Measurements from ENCODE around the gene FAM120A.

DNA sequence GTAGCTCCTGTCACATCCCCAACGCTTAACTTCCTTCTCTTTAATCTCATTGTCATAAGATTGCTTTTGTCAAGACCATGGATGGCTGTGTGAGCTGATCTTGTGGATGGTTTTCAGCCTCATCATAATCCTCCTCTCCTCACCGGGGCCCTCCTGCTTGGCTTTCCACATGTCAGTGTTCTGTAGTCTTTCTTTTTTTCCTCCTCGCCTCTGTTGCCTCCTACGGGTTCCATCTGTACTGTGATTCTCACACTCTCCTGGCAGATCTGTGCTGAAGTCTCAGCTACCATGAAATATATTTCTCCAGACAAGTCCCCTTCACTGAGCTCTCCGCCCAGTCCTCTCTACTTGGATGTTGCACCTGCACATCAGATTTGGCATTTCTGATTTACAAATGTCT lies 36.8 kb downstream of the FAM120A start:
- TF ChIP-seq, protein P1, sequence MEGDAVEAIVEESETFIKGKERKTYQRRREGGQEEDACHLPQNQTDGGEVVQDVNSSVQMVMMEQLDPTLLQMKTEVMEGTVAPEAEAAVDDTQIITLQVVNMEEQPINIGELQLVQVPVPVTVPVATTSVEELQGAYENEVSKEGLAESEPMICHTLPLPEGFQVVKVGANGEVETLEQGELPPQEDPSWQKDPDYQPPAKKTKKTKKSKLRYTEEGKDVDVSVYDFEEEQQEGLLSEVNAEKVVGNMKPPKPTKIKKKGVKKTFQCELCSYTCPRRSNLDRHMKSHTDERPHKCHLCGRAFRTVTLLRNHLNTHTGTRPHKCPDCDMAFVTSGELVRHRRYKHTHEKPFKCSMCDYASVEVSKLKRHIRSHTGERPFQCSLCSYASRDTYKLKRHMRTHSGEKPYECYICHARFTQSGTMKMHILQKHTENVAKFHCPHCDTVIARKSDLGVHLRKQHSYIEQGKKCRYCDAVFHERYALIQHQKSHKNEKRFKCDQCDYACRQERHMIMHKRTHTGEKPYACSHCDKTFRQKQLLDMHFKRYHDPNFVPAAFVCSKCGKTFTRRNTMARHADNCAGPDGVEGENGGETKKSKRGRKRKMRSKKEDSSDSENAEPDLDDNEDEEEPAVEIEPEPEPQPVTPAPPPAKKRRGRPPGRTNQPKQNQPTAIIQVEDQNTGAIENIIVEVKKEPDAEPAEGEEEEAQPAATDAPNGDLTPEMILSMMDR (IDR thresholded peaks at IDR 0.05): no peak
- TF ChIP-seq MYBL2 (CRISPR knock-in tag; IDR thresholded peaks at IDR 0.05): no peak
- TF ChIP-seq FOXK1 (CRISPR knock-in tag; IDR thresholded peaks at IDR 0.05): no peak
- TF ChIP-seq, protein P2, sequence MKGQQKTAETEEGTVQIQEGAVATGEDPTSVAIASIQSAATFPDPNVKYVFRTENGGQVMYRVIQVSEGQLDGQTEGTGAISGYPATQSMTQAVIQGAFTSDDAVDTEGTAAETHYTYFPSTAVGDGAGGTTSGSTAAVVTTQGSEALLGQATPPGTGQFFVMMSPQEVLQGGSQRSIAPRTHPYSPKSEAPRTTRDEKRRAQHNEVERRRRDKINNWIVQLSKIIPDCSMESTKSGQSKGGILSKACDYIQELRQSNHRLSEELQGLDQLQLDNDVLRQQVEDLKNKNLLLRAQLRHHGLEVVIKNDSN (CRISPR knock-in tag; IDR thresholded peaks at IDR 0.05): no peak
- TF ChIP-seq, protein P3, sequence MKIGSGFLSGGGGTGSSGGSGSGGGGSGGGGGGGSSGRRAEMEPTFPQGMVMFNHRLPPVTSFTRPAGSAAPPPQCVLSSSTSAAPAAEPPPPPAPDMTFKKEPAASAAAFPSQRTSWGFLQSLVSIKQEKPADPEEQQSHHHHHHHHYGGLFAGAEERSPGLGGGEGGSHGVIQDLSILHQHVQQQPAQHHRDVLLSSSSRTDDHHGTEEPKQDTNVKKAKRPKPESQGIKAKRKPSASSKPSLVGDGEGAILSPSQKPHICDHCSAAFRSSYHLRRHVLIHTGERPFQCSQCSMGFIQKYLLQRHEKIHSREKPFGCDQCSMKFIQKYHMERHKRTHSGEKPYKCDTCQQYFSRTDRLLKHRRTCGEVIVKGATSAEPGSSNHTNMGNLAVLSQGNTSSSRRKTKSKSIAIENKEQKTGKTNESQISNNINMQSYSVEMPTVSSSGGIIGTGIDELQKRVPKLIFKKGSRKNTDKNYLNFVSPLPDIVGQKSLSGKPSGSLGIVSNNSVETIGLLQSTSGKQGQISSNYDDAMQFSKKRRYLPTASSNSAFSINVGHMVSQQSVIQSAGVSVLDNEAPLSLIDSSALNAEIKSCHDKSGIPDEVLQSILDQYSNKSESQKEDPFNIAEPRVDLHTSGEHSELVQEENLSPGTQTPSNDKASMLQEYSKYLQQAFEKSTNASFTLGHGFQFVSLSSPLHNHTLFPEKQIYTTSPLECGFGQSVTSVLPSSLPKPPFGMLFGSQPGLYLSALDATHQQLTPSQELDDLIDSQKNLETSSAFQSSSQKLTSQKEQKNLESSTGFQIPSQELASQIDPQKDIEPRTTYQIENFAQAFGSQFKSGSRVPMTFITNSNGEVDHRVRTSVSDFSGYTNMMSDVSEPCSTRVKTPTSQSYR (CRISPR knock-in tag; IDR thresholded peaks at IDR 0.05): no peak
- TF ChIP-seq ZNF121 (CRISPR knock-in tag; IDR thresholded peaks at IDR 0.05): no peak
- TF ChIP-seq ETV6 (CRISPR knock-in tag; IDR thresholded peaks at IDR 0.05): no peak
- TF ChIP-seq GTF2I (CRISPR knock-in tag; conservative IDR thresholded peaks at IDR 0.05): no peak

All from WTC11 (cell line).